GM12872 (cell line): ENCODE measurements around the gene TBCEL.

Experiments used
- CTCF ChIP-seq: IDR thresholded peaks from 3 replicates; pipeline ENCODE4 v1.5.1; 2011; ENCODE audit warnings: low read depth, mild to moderate bottlenecking, low read length, moderate library complexity; ENCODE audit not compliant: insufficient read depth

The TBCEL gene

GRCh38 chr11:121089566-121089965 is 65.7 kb downstream of the TBCEL start:
- no peak for TF ChIP-seq CTCF

GRCh38 chr11:121090145-121090721 is 66.3 kb downstream of the TBCEL start:
- TF ChIP-seq CTCF: no peak

DNA sequence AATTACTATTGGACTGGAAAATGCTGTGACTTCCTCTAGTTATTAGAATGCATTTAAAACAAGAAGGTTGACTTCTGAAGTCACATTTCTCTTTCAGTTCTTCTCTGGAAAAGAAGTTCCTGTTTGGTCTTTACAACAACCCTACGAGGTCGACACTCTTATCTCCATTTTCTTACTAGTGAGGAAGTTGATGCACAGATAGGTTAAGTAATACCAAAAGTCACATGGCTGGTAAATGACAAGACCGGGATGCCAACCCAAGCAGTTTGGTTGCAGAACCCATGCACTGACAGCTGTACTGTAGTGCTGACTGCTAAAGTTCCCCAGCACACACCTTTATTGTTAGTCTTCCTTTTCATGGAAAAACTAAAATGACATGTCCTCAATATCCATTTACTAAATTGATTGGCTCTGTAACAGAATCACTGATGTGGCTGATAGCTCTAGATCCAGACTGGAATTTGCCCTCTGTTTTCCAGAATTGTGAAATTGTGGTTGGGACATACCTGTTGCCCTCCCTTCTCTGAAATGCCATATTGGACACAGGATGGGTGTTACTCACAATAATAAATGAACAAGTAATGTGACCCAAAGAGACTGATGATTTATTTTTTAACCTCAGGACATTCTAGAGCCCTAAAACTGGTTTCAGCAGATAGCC is 67.7 kb downstream of the TBCEL start:
- no peak for TF ChIP-seq CTCF

GRCh38 chr11:121095561-121095960 is 71.7 kb downstream of the TBCEL start:
- TF ChIP-seq CTCF: no peak

- no peak for TF ChIP-seq CTCF
Measured at GRCh38 chr11:121099364-121099763, 75.5 kb downstream of the TBCEL start.

- no peak for TF ChIP-seq CTCF
Measured at GRCh38 chr11:121099885-121100284, 76.0 kb downstream of the TBCEL start.

DNA sequence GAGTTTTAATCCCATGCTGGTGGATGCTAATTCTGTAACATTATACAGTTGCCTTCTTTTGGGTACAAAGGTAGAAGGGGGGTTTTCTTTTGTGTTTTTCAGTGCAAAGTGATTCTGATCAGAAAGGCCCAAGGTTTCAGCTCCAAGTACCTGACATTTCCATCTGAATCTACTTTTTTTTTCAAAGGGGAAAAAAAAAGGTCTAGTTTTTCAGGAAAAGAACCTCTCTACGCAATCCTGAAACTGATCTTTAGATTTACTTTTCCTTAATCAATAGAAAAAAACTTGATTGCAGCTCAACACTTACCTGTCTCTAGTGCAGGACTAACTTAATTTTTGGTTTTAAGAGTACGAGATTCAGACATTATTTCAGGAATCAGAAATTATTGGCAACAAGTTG is 77.0 kb downstream of the TBCEL start, which contains the start of gene TECTA:
Gene TECTA, plus strand, starts transcription at position 301 of the 400 bp plus-strand sequence. CDS start 1,423 bp downstream, outside the sequence.
- TF ChIP-seq CTCF: no peak
